ENCODE data around the gene HNF1B.

Gene HNF1B

DNA sequence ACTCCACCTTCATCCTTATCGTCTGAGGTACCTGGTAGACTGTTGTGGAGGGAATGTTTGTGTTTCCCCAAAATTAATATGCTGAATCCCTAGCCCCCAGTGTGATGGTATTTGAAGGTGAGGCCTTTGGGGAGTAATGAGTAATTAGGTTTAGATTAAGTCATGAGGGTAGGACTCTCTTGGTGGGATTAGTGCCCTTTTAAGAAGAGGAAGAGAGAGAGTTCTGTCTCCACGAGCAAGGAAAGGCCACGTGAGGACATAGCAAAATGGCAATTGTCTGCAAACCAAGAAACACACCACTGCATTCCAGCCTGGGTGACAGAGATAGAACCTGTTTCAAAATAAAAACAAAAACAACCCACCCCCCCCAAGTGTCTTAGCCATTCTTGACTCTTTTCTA is 80.6 kb downstream of the HNF1B start:
- DNase-seq, result no peak

DNA sequence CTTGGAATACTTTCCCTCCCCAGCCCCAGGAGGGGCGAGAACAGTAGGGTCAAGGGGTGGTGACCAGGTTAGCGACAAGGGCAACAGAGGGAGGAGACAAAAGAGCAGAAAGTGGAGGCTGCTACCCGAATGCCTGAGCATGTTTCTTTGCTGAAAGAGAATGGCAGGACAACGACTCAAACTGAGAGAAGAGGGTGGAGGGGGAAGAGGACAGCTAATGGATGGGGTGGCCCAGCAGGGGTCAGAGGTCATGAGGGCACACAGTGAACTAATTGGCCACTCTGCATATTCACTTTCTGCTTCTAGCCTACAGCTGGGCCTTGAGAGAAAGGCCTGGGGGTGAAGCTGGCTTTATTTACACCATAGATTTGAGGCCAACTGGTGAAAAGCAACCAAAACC is 82.5 kb downstream of the HNF1B start:
- DNase-seq, result no peak

DNA sequence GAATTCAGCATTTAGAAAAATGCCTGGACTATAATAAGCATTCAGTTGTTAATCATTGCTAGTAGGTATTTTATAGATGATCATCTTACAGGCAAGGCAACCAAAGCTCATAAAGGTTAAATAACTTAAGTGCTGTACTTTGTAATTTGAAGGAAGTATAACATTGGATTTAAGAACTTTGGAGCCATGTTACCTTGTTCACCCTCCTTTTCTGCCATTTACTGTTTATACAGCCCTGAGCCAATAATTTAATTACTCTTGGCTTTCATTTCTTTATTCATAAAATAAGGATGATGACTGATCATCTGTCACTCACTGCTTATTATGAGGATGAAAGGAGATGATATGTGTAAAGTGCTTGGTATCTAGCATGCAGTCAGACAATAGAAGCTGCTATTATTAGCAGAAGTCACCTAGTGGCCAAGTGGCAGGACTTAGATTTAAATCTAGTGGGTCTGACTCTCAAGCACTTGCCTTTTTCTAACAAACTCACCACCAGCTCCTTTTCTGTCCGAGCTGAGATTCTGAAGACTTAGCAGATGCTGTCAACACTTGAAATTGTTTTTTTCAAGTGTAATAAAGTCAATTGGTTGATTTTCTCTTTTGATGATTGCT is 83.4 kb downstream of the HNF1B start:
- no peak for DNase-seq

DNA sequence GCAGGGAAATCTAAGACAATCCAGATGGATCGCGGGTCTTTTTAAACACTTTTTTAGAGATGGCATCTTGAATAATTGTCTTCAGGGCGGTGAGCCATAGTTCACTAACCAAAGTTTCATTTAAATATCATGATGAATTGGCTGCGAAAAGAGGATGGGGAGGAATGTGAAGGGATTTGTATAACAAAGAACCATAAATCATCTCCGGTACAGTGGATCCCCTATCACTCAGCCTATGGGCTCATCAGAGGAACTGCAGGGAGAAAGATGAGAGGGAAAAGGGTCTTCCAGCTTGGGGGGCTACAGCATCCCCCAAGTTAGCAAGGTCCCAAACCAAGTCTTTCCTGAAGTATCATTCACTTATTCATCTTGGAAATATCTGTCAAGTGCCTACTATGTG is 84.9 kb downstream of the HNF1B start:
- DNase-seq, result no peak

DNA sequence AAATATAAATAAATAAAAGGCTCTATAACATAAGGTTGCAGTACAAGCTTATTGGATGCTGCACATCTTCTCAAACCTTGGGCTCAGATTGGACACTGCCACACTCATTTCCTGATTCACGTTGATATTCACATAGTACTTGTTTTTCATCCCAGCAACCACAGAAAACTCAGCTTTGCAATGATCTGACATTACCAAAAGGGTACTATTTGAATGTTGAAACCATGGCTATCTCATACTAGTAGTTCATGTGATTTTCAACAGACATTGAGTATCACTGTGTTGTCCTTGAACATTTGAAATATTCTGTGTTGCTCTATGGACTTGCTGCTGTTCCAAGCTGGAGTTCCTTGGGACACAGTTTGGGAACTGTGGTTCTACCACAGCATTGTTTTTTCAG is 87.7 kb downstream of the HNF1B start:
- DNase-seq, result no peak

DNA sequence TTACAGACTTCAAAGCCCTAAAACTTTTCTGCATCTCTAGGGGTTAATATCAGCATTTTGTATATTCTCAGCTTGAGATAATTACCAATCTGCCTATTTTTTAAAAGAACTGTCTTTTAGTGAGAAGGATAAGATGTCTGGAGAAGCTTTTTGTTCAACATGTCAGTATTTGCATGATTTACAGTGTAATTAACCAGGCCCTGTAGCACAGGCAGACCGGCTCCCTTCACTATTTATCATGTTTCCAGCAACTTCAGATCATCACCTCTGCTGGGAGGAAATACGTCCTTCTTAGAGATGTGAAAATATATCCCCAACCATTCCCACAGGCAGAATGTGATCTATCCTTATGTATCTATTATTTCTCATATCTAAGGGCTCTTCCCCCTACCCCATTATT is 93.0 kb downstream of the HNF1B start:
- DNase-seq, result no peak

DNA sequence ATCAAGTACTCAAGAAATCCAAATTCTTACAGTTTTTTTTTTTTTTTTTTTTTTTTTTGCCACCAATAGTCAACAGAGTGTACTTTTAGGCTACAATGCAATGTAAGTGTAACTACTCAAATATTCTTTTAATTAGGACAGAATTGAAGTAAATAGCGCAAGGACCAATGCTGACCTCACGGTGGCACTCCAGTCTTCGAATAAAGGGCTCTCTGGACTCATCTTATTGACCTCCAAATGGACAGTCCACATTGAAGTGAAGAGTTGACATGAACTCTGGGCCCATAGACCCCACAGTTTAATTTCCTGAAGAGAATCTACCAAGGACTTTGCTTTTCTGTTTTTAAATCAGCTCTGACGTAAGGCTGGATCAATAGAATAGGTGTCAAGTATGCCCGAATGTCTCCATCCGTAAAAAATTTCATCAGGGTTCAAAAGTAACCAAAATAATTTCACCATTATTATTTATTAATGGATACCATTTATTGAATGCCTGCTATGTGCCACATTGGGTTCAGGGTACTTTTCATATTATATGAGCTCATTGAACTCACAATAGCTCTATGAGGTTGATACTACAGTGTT is 94.3 kb downstream of the HNF1B start:
- DNase-seq, result no peak

DNA sequence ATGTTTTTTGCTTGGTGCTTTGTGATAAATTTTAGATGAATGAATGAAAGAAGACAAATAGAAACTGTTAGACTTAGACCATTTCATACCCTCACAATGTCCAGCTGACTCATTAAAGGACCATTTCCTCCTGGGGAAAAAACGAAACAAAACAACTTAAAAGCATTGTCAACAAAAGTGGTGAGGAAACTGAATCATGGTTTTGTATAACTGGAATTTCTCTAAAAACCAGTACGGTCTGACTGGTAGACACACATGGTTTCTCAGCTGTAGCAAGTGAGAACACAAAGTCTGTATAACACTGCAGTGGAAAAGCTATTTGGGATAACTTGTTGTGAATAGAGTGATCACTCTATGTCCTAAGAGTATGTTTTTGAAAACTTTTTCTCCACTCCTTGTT is 96.3 kb downstream of the HNF1B start:
- no peak for DNase-seq

DNA sequence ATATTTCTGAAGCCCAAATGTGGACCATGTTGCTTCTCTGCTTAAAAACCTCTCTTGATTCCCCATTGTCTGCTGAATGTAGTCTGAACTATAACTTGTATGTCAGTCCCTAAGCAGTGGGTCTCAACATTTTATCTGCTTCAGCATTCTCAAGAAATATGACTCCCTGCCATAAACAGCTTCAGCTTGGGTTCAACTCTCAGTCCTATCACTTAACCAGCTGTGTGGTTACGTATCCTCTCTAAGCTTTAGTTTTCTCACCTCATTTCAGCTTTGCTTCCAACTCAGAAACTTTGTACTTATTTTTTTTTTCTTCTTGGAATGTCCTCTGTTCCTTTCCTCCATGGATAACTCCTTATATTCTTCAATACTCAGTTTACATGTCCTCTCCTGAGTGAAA is 97.0 kb downstream of the HNF1B start:
- DNase-seq, result no peak

DNA sequence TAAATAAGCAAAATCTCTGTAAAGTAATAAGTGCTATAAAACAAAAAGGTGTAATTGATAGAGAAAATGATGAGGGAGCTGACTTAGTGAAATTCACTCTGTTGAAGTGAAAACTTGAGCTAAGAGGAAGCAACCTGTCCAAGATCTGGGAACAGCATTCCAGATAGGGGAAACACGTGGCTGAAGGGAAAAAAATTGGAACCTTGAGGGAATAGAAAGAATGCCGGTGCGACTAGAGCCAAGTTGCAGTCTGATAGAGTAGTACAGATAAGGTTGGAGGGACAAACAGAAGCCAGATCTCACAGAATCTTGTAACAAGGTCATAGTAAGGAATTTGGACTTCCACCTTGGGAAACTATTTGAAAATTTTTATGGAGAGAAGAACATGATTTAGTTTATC is 101.0 kb downstream of the HNF1B start:
- DNase-seq, result no peak

DNA sequence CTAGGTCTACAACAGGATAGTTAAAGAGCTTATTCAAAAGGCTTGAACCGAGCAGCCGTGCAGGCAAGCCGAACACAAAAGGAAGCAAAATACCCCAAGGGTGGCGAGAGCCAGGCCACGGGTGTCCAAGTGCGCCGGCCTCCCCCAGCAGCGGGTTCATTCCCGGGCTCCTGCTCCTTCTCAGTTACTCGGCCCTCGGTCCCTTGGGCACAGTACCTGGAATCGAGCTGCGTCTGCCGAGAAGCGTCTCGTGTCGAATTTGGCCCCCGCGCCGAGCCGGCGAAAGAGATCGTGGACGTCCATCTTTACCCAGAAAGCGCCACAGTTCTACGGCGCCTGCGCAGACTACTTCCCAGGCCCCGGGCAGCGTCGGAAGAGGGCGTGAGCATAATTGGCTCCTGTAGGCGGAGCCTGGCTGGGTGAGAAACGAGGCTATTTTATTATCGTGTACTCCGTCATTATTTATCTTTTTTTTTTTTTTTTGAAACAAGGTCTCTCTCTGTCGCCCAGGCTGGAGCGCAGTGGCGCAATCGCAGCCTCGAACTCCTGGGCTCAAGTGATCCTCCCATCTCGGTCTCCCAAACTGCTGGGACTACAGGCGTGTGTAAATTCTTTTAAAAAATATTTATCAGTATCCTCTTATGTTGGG is 101.6 kb downstream of the HNF1B start, which contains the start of gene DDX52:
TSS of gene DDX52 (minus strand) at position 329 of the 649 bp plus-strand sequence. CDS start at position 303, 26 bp downstream.
- peak; percentile 73 to 91 (median 83) for DNase-seq

DNA sequence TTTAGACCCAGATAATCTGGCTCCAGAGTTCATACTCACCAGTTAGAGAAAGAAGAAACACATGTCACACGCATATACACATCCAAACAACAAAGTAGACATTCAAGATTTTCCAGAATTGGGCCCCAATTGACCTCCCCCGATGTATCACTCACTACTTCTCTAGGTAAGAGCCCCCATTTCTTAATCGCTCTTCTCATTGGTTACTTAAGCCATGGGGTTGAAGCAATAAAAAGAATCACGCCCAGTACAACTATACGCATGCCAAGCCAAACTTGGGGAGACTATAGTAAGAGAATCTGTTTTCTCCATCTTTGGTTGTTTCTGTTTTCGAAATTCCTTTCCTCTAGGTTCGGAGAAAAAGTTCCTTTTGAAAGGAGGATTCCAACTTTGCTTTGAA is 102.2 kb downstream of the HNF1B start:
- peak in 1 of 5 experiments; percentile 28 for DNase-seq

DNA sequence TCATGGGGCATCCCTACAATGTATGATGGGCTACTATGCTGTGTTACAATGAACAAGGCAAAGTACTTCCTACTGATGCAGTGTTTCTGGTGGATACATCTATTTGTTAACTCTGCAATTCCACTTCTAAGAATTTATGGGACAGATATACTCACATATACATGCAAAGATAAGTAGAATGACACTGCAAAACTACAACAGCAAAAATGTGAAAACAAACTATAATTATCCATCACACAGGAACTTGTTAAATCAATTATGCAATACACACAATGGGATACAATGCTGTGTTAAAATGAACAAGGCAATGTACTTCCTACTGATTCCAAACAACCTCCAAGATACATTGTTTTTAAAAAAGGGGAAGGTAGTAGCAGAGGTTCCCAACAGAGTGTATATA is 104.8 kb downstream of the HNF1B start:
- no peak for DNase-seq

DNA sequence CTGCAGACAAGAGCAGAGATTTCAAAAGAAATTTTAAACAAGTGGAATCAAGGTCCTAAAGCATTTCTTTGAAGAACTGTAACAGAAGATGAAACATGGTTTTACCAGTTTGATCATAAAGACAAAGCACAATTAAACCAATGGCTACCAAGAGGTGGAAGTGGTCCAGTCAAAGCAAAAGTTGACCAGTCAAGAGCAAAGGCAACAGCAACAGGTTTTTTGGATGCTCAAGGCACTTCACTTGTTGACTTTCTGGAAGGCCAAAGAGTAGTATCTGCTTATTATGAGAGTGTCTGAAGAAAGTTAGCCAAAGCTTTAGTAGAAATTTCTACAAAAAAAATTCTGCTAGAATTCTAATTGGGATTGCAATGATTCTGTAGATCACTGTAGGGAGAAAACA is 106.9 kb downstream of the HNF1B start:
- DNase-seq, result no peak
